GM12878 (cell line): ENCODE measurements around the gene NEURL3. TPM values are rescaled to one million over a fixed set of nuclear protein-coding genes. Genes with fewer than 3 reads are reported as not detected.

Experiments used
- ATAC-seq: fragments of 200-7000 bp; cut with Tn5 transposase; 3 replicates; pipeline ENCODE4 v1.9.1; 2020; ENCODE audit warnings: mild to moderate bottlenecking, moderate library complexity
- BruUV-seq: library from RNA; stranded (reverse); fragments of 400-500 nt; replicated peaks from 2 replicates; lab custom pipeline; 2021; lab: Mats Ljungman, UMichigan
- CTCF ChIA-PET: fragments of 300-600 bp; sonication (Branson Sonifier 250); formaldehyde crosslinking; extraction: SDS; loops from one replicate; lab custom pipeline; 2021; ENCODE audit warnings: inconsistent platforms; lab: Yijun Ruan, JAX
- POLR2A ChIA-PET: fragments of 350-600 bp; formaldehyde crosslinking; extraction: SDS; loops from one replicate; lab custom pipeline; 2021; ENCODE audit warnings: inconsistent platforms; lab: Charles Lee
- RAD21 ChIA-PET: fragments of 300-600 bp; sonication (Branson Sonifier 250); formaldehyde crosslinking; loops from one replicate; lab custom pipeline; 2023; ENCODE audit warnings: antibody characterized with exemption; ENCODE audit not compliant: unreplicated experiment; lab: Charles Lee
- SMC1A ChIA-PET: fragments of 300-600 bp; sonication (Branson Sonifier 250); formaldehyde crosslinking; loops from one replicate; lab custom pipeline; 2023; ENCODE audit not compliant: unreplicated experiment, uncharacterized antibody; lab: Charles Lee
- DNase-seq: peaks from one replicate; pipeline ENCODE4 v3.0.0-alpha.2; 2011; ENCODE audit warnings: low read depth, low spot score
- FAIRE-seq: peaks from 3 replicates; lab custom pipeline; 2011; peaks lifted over from hg19 to GRCh38; lab: Jason Lieb, UNC
- H2AFZ ChIP-seq: 2 replicates; pipeline ENCODE4 v1.6.0; 2011; ENCODE audit warnings: low read depth, low read length, control low read depth; ENCODE audit not compliant: control insufficient read depth
- H3K27ac ChIP-seq: 2 replicates; pipeline ENCODE4 v1.5.1; 2011; ENCODE audit warnings: control low read depth; ENCODE audit not compliant: control insufficient read depth, insufficient read depth
- H3K27me3 ChIP-seq, 2 experiments: replicated peaks in 1 of 2; 2 replicates each; pipeline versions ENCODE4 v1.6.0 to v1.6.1; 2011; ENCODE audit warnings: low read length in 1 of 2; ENCODE audit not compliant: control insufficient read depth in 2 of 2, insufficient read depth in 2 of 2
- H3K36me3 ChIP-seq, 2 experiments: 2 replicates each; pipeline ENCODE4 v1.5.1; 2011; ENCODE audit warnings: low read length in 1 of 2; ENCODE audit not compliant: control insufficient read depth in 2 of 2, insufficient read depth in 2 of 2
- H3K4me1 ChIP-seq: 2 replicates; pipeline ENCODE4 v1.6.1; 2011; ENCODE audit warnings: mild to moderate bottlenecking, low read length, moderate library complexity, mixed read lengths; ENCODE audit not compliant: control insufficient read depth, insufficient read depth
- H3K4me2 ChIP-seq: 2 replicates; pipeline ENCODE4 v1.6.0; 2011; ENCODE audit warnings: control low read depth; ENCODE audit not compliant: control insufficient read depth, insufficient read depth
- H3K4me3 ChIP-seq: fragments of 200-600 bp; sonication (generic); 2 replicates; pipeline ENCODE4 v1.5.1; 2016
- H3K79me2 ChIP-seq: 2 replicates; pipeline ENCODE4 v1.6.0; 2011; ENCODE audit warnings: low read length; ENCODE audit not compliant: control insufficient read depth, insufficient read depth
- H3K9ac ChIP-seq: 2 replicates; pipeline ENCODE4 v1.8.0; 2011; ENCODE audit warnings: low read length, control low read depth, mixed read lengths; ENCODE audit not compliant: control insufficient read depth, insufficient read depth
- H3K9me3 ChIP-seq: replicated peaks from 3 replicates; pipeline ENCODE4 v1.5.1; 2011; ENCODE audit warnings: mild to moderate bottlenecking, low read length; ENCODE audit not compliant: control insufficient read depth, insufficient read depth
- H4K20me1 ChIP-seq: 2 replicates; pipeline ENCODE4 v1.6.0; 2011; ENCODE audit not compliant: control insufficient read depth, insufficient read depth
- FOS ChIP-seq: IDR thresholded peaks from 3 replicates; pipeline ENCODE4 v1.6.1; 2011; ENCODE audit warnings: borderline replicate concordance; ENCODE audit not compliant: insufficient read length; ENCODE audit errors: extremely low read depth
- NBN ChIP-seq: fragments of 450-650 bp; IDR thresholded peaks from 2 replicates; pipeline ENCODE4 v1.6.1; 2016
- NRF1 ChIP-seq: conservative IDR thresholded peaks from 2 replicates; pipeline ENCODE4 v1.6.1; 2011; ENCODE audit warnings: mild to moderate bottlenecking, low read depth, low read length, improper control_type of control experiment
- ZNF274 ChIP-seq: IDR thresholded peaks from one replicate; pipeline ENCODE4 v1.8.0; 2011; ENCODE audit not compliant: insufficient read length, insufficient read depth
- WGBS: methylation state at CpG from one replicate; pipeline ENCODE4 v1.1.6; 2016; ENCODE audit warnings: low lambda C conversion rate; ENCODE audit not compliant: insufficient replicate concordance, insufficient coverage; ENCODE audit errors: missing lambda C conversion rate; 5-methylcytosine and 5-hydroxymethylcytosine counted together
- in situ Hi-C: fragments of 300-500 bp; cut with MboI; formaldehyde crosslinking; loops from 9 replicates; pipeline ENCODE4 v1.14.3; 2018; ENCODE audit warnings: mixed read lengths
- intact Hi-C: fragments of 100-400 bp; cut with micrococcal nuclease; formaldehyde crosslinking; loops from one replicate; pipeline ENCODE4 v1.14.2; 2022; ENCODE audit not compliant: unreplicated experiment
- polyA plus RNA-seq, 11 experiments: library from polyadenylated mRNA; depleted of rRNA in 4 of 11; unstranded in 6 of 11; stranded (reverse) in 5 of 11; fragments of >200 nt; fragmentation: Nextera tagmentation in 4 of 11; fragmentation: Illumina TruSeq in 1 of 11; extraction: Ambion mirVana in 4 of 11; extraction: Trizol in 1 of 11; gene quantifications; 1 replicate in 1 of 11; 2 replicates in 10 of 11; pipeline versions ENCODE4 v1.2.1 to v1.2.3, GENCODE V29; 2011 to 2016; ENCODE audit warnings: inconsistent platforms in 2 of 11, missing spikeins in 2 of 11, low read depth in 1 of 11
- total RNA-seq, 4 experiments: library from RNA; depleted of rRNA in 3 of 4; stranded (reverse); fragments of >200 nt in 3 of 4; fragmentation: Illumina TruSeq in 1 of 4; extraction: Trizol in 1 of 4; gene quantifications; 2 replicates each; pipeline versions ENCODE4 v1.2.1 to v1.2.3, GENCODE V29; 2013 to 2021
- TF ChIP-seq, protein P1 (sequence below): IDR thresholded peaks from 2 replicates; pipeline ENCODE4 v1.6.1; 2012; ENCODE audit warnings: improper control_type of control experiment, low read depth, low read length; ENCODE audit not compliant: insufficient replicate concordance
- TF ChIP-seq, protein P2 (sequence below): IDR thresholded peaks from 2 replicates; pipeline ENCODE4 v1.6.1; 2012; ENCODE audit warnings: mild to moderate bottlenecking, low read depth, low read length

Gene NEURL3
- total and polyA plus RNA-seq, 10 of the 15 experiments (the other 5 are each of a cell fraction or from before 2014, with no cell fraction given): 0.03 to 6.3 (median 0.47) TPM

DNA sequence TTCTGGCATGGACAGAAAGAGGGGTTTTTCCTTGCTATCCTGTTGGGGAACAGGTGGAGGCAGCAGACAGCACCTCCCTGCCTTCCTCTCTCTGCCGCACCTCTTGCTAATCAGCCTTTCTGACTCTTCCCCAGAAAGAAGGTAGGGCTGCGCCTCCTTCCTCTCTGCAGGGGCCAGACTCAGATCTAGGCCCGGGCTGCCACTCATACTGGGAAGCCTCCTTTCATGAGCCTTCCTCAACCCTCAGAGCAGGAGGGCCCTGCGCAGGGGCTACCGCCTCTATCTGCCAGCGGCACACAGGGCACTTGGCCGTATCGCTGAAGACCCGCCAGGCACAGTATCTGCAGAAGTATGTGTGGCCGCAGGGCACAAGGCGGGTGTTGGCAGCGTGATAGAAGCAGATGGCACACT lies 7.1 kb downstream of the NEURL3 start (continued):
- TF ChIP-seq, protein P1, sequence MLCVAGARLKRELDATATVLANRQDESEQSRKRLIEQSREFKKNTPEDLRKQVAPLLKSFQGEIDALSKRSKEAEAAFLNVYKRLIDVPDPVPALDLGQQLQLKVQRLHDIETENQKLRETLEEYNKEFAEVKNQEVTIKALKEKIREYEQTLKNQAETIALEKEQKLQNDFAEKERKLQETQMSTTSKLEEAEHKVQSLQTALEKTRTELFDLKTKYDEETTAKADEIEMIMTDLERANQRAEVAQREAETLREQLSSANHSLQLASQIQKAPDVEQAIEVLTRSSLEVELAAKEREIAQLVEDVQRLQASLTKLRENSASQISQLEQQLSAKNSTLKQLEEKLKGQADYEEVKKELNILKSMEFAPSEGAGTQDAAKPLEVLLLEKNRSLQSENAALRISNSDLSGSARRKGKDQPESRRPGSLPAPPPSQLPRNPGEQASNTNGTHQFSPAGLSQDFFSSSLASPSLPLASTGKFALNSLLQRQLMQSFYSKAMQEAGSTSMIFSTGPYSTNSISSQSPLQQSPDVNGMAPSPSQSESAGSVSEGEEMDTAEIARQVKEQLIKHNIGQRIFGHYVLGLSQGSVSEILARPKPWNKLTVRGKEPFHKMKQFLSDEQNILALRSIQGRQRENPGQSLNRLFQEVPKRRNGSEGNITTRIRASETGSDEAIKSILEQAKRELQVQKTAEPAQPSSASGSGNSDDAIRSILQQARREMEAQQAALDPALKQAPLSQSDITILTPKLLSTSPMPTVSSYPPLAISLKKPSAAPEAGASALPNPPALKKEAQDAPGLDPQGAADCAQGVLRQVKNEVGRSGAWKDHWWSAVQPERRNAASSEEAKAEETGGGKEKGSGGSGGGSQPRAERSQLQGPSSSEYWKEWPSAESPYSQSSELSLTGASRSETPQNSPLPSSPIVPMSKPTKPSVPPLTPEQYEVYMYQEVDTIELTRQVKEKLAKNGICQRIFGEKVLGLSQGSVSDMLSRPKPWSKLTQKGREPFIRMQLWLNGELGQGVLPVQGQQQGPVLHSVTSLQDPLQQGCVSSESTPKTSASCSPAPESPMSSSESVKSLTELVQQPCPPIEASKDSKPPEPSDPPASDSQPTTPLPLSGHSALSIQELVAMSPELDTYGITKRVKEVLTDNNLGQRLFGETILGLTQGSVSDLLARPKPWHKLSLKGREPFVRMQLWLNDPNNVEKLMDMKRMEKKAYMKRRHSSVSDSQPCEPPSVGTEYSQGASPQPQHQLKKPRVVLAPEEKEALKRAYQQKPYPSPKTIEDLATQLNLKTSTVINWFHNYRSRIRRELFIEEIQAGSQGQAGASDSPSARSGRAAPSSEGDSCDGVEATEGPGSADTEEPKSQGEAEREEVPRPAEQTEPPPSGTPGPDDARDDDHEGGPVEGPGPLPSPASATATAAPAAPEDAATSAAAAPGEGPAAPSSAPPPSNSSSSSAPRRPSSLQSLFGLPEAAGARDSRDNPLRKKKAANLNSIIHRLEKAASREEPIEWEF: no peak
- no peak for TF ChIP-seq NBN
- TF ChIP-seq NRF1: no peak

DNA sequence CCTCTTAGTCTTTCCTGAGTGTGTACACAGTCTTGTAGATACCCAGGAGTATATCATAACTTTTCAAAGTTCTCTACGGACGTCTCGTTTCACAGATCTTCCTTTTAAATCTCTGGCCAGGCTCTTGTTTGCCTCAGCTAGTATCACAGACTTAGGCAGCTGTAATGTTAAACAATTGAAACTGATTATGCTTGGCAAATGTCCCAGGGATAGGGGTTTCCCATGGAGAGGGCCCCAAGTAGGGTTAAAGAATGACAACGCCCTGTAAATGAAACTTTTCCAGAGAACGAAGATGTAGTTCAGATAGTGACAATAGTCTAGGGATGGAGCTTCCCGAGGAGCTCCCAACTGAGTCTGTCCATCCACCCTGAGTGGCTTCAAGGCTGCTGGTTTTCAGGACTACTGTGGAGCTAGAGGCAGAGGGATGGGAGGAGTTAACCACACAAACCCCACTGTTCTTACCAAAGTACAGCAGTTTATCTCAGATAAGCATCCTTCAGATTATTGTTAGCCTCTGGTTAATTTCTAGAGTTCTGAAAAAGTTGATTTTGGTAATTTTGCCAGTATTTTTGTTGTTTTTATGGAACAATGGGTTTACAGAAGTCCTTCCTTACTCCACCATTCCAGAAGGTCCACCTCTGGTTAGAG lies 9.1 kb downstream of the NEURL3 start:
- H3K27me3 ChIP-seq: no peaks in the 10 kb centered on the region
- no peak overlapping the region for H3K27ac ChIP-seq
- ChIA-PET SMC1A (interaction anchor here (2.1 kb wide), 1 partner anchor 9 kb away, joined by 16 read pairs; the partner anchor contains the start of gene NEURL3), CTCF (interaction anchor here (0.6 to 2.2 kb wide), 5 partner anchors 11 to 89 kb away, joined by 3 to 8 read pairs (median 6); no protein-coding TSS in a partner anchor), POLR2A (interaction anchor here (0.6 kb wide), 1 partner anchor 283 kb away, joined by 5 read pairs; no protein-coding TSS in a partner anchor), RAD21 (no interaction called here)
- H4K20me1 ChIP-seq: no peaks in the 10 kb centered on the region
- FAIRE-seq (no peak), DNase-seq (no peak), ATAC-seq (no peak)
- no TSS peak for BruUV-seq
- no peak overlapping the region for H3K4me3 ChIP-seq
- WGBS: 96% methylated on average over 6 of the region's 6 CpGs
- intact Hi-C loops (no loop called here), in situ Hi-C loops (no loop called here)
- H2AFZ ChIP-seq: no peak overlapping the region
- no peaks in the 10 kb centered on the region for H3K36me3 ChIP-seq
- peaks cover 6% of the 10 kb centered on the region; the same call in 1 of the 2 replicates for H3K4me1 ChIP-seq
- H3K9ac ChIP-seq: no peak overlapping the region
- H3K9me3 ChIP-seq: peaks cover 4% of the 10 kb centered on the region; the same call in 2 of the 3 replicates
- H3K4me2 ChIP-seq: no peak overlapping the region
- H3K79me2 ChIP-seq: no peaks in the 10 kb centered on the region
- TF ChIP-seq, protein P2, sequence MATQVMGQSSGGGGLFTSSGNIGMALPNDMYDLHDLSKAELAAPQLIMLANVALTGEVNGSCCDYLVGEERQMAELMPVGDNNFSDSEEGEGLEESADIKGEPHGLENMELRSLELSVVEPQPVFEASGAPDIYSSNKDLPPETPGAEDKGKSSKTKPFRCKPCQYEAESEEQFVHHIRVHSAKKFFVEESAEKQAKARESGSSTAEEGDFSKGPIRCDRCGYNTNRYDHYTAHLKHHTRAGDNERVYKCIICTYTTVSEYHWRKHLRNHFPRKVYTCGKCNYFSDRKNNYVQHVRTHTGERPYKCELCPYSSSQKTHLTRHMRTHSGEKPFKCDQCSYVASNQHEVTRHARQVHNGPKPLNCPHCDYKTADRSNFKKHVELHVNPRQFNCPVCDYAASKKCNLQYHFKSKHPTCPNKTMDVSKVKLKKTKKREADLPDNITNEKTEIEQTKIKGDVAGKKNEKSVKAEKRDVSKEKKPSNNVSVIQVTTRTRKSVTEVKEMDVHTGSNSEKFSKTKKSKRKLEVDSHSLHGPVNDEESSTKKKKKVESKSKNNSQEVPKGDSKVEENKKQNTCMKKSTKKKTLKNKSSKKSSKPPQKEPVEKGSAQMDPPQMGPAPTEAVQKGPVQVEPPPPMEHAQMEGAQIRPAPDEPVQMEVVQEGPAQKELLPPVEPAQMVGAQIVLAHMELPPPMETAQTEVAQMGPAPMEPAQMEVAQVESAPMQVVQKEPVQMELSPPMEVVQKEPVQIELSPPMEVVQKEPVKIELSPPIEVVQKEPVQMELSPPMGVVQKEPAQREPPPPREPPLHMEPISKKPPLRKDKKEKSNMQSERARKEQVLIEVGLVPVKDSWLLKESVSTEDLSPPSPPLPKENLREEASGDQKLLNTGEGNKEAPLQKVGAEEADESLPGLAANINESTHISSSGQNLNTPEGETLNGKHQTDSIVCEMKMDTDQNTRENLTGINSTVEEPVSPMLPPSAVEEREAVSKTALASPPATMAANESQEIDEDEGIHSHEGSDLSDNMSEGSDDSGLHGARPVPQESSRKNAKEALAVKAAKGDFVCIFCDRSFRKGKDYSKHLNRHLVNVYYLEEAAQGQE: no peak
- no peak for TF ChIP-seq ZNF274
- no peak for TF ChIP-seq FOS
- TF ChIP-seq, protein P1: no peak
